ENCODE data around the gene SMC1B. TPM values are rescaled to one million over a fixed set of nuclear protein-coding genes. Genes with fewer than 3 reads are reported as not detected.

The SMC1B gene
- polyA plus RNA-seq, 1 donor from 2014 or later, result not detected

DNA sequence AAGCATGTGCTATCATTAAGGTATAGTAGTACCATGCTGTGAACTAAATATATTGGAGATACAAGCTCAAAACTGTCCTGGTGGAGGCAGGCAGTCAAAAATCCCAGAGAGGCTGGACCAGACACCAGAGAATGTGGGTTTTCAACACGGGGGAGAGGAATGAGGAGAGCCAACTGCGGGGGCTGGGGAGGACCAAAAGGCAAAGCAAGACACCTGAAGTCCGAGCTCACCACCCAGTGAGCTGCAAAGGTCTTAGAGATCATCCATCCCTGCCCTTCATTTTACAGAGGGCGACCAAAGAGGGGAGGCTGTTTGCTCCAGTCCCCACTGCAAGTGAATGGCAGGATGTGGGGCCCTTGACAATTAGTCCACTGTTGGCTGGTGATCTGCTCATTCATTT lies 10.1 kb upstream of the SMC1B start:
- H3K9me3 ChIP-seq (ENCODE audit: low read length), result no peaks in the 10 kb centered on the region
- H3K27ac ChIP-seq (ENCODE audit: low read length), result no peak overlapping the region
- no peak overlapping the region for H3K4me2 ChIP-seq (ENCODE audit: low read length)
- no peaks in the 10 kb centered on the region for H3K79me2 ChIP-seq (replicated peaks; ENCODE audit: insufficient read depth, low read length)
- no peaks in the 10 kb centered on the region for H4K20me1 ChIP-seq (ENCODE audit: insufficient read depth)
- H2AFZ ChIP-seq (ENCODE audit: low read depth, low read length), result no peak overlapping the region
- no peak overlapping the region for H3K9ac ChIP-seq (ENCODE audit: low read length)
- H3K4me3 ChIP-seq (ENCODE audit: low read length), result no peak overlapping the region
- no peaks in the 10 kb centered on the region for H3K27me3 ChIP-seq (ENCODE audit: insufficient read depth, low read depth, low read length)
- H3K36me3 ChIP-seq (ENCODE audit: insufficient read depth, low read length), result no peaks in the 10 kb centered on the region
- H3K9me2 ChIP-seq (ENCODE audit: insufficient read depth, low read length), result no peaks in the 10 kb centered on the region
- TF ChIP-seq EZH2 (IDR thresholded peaks at IDR 0.05; ENCODE audit: borderline replicate concordance, insufficient read depth, low read length, poor library complexity, severe bottlenecking), result no peak
- TF ChIP-seq POLR2AphosphoS5 (IDR thresholded peaks at IDR 0.05), result no peak
- TF ChIP-seq RAD21 (conservative IDR thresholded peaks at IDR 0.05), result no peak
- TF ChIP-seq, protein P1, sequence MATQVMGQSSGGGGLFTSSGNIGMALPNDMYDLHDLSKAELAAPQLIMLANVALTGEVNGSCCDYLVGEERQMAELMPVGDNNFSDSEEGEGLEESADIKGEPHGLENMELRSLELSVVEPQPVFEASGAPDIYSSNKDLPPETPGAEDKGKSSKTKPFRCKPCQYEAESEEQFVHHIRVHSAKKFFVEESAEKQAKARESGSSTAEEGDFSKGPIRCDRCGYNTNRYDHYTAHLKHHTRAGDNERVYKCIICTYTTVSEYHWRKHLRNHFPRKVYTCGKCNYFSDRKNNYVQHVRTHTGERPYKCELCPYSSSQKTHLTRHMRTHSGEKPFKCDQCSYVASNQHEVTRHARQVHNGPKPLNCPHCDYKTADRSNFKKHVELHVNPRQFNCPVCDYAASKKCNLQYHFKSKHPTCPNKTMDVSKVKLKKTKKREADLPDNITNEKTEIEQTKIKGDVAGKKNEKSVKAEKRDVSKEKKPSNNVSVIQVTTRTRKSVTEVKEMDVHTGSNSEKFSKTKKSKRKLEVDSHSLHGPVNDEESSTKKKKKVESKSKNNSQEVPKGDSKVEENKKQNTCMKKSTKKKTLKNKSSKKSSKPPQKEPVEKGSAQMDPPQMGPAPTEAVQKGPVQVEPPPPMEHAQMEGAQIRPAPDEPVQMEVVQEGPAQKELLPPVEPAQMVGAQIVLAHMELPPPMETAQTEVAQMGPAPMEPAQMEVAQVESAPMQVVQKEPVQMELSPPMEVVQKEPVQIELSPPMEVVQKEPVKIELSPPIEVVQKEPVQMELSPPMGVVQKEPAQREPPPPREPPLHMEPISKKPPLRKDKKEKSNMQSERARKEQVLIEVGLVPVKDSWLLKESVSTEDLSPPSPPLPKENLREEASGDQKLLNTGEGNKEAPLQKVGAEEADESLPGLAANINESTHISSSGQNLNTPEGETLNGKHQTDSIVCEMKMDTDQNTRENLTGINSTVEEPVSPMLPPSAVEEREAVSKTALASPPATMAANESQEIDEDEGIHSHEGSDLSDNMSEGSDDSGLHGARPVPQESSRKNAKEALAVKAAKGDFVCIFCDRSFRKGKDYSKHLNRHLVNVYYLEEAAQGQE (IDR thresholded peaks at IDR 0.05; ENCODE audit: borderline replicate concordance), result no peak
- no peak for TF ChIP-seq SMC3 (conservative IDR thresholded peaks at IDR 0.05; ENCODE audit: poor library complexity)
- no peak for TF ChIP-seq MXI1 (conservative IDR thresholded peaks at IDR 0.05; ENCODE audit: poor library complexity, severe bottlenecking)
- no peak for TF ChIP-seq TAF1 (IDR thresholded peaks at IDR 0.05; ENCODE audit: low read depth)
- TF ChIP-seq, protein P2, sequence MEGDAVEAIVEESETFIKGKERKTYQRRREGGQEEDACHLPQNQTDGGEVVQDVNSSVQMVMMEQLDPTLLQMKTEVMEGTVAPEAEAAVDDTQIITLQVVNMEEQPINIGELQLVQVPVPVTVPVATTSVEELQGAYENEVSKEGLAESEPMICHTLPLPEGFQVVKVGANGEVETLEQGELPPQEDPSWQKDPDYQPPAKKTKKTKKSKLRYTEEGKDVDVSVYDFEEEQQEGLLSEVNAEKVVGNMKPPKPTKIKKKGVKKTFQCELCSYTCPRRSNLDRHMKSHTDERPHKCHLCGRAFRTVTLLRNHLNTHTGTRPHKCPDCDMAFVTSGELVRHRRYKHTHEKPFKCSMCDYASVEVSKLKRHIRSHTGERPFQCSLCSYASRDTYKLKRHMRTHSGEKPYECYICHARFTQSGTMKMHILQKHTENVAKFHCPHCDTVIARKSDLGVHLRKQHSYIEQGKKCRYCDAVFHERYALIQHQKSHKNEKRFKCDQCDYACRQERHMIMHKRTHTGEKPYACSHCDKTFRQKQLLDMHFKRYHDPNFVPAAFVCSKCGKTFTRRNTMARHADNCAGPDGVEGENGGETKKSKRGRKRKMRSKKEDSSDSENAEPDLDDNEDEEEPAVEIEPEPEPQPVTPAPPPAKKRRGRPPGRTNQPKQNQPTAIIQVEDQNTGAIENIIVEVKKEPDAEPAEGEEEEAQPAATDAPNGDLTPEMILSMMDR (IDR thresholded peaks at IDR 0.05; ENCODE audit: poor library complexity, severe bottlenecking), result no peak
- TF ChIP-seq EP300 (conservative IDR thresholded peaks at IDR 0.05; ENCODE audit: poor library complexity, severe bottlenecking), result no peak
- no peaks in the 10 kb centered on the region for H3F3A ChIP-seq (ENCODE audit: insufficient read depth, low read length, poor library complexity, severe bottlenecking)

DNA sequence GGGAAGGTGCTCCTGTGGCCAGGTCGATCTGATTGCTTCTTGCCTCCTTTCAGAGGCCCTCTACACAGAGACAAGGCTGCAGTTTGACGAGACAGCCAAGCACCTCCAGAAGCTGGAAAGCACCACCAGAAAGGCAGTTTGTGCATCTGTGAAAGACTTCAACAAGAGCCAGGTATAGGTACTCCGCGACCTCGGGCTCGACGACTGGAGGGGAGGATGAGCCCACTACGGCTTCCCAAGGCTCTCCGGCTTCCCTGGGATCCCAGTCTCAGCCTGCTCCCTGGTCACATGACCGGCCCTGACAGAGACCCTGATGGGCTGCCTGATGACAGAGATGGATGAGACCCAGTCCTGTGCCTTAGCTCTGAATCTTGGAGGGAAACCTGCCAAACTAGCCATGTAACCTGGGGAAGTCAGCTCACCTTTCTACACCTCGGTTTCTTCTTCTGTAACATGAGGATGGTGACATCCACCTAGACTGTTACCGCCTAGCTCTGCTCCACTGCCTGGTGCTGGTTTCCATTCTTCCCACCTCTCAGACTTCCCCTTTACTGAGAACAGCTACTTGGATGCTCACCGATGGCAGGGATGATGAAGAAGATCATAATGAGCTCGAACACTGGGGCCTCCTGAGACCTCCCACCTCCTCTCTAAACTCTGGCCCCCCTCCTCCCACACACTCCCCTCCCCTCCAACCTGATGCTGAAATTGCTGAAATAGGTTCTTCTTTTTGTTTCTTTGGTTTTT lies 9.0 kb upstream of the SMC1B start:
- TF ChIP-seq RAD21 (conservative IDR thresholded peaks at IDR 0.05) (no peak), EP300 (conservative IDR thresholded peaks at IDR 0.05; ENCODE audit: poor library complexity, severe bottlenecking) (no peak), TAF1 (IDR thresholded peaks at IDR 0.05; ENCODE audit: low read depth) (no peak), SMC3 (conservative IDR thresholded peaks at IDR 0.05; ENCODE audit: poor library complexity) (no peak), EZH2 (IDR thresholded peaks at IDR 0.05; ENCODE audit: borderline replicate concordance, insufficient read depth, low read length, poor library complexity, severe bottlenecking) (no peak), MXI1 (conservative IDR thresholded peaks at IDR 0.05; ENCODE audit: poor library complexity, severe bottlenecking) (no peak), POLR2AphosphoS5 (IDR thresholded peaks at IDR 0.05) (no peak)
- TF ChIP-seq, protein P2 (IDR thresholded peaks at IDR 0.05; ENCODE audit: poor library complexity, severe bottlenecking), result no peak
- TF ChIP-seq, protein P1 (IDR thresholded peaks at IDR 0.05; ENCODE audit: borderline replicate concordance), result no peak

More for the DNA sequence above, 9.0 kb upstream of the SMC1B start:
- Histone ChIP-seq H3K79me2 (replicated peaks; ENCODE audit: insufficient read depth, low read length) (no peaks in the 10 kb centered on the region), H3K4me3 (ENCODE audit: low read length) (no peak overlapping the region), H4K20me1 (ENCODE audit: insufficient read depth) (no peaks in the 10 kb centered on the region), H2AFZ (ENCODE audit: low read depth, low read length) (no peak overlapping the region), H3K27me3 (ENCODE audit: insufficient read depth, low read depth, low read length) (no peaks in the 10 kb centered on the region), H3K9ac (ENCODE audit: low read length) (no peak overlapping the region), H3K27ac (ENCODE audit: low read length) (no peak overlapping the region), H3F3A (ENCODE audit: insufficient read depth, low read length, poor library complexity, severe bottlenecking) (no peaks in the 10 kb centered on the region), H3K9me3 (ENCODE audit: low read length) (no peaks in the 10 kb centered on the region), H3K36me3 (ENCODE audit: insufficient read depth, low read length) (no peaks in the 10 kb centered on the region), H3K9me2 (ENCODE audit: insufficient read depth, low read length) (no peaks in the 10 kb centered on the region), H3K4me2 (ENCODE audit: low read length) (no peak overlapping the region)
